HepG2 (cell line): Measurements from ENCODE around the gene IKZF4. TPM values are rescaled to one million over a fixed set of nuclear protein-coding genes. Genes with fewer than 3 reads are reported as not detected.

ENCODE experiments used
- BORCS8-MEF2B ChIP-seq: sonication (generic); formaldehyde crosslinking; IDR thresholded peaks from 2 replicates; pipeline ENCODE4 v1.8.0; 2022; ENCODE audit warnings: mild to moderate bottlenecking, missing genetic modification reagents
- BRF2 ChIP-seq: sonication (generic); formaldehyde crosslinking; IDR thresholded peaks from 2 replicates; pipeline ENCODE4 v1.8.1; 2022; ENCODE audit warnings: mild to moderate bottlenecking, missing genetic modification reagents
- EHMT2 ChIP-seq: fragments of 200-600 bp; sonication (generic); IDR thresholded peaks from 2 replicates; pipeline ENCODE4 v1.7.0; 2017; ENCODE audit warnings: antibody characterized with exemption, low read depth, low read length, borderline replicate concordance
- ETS1 ChIP-seq: sonication (generic); formaldehyde crosslinking; IDR thresholded peaks from 2 replicates; pipeline ENCODE4 v1.4.0; 2020; ENCODE audit warnings: missing genetic modification reagents
- FIP1L1 ChIP-seq: fragments of 200-400 bp; formaldehyde crosslinking; IDR thresholded peaks from 2 replicates; pipeline ENCODE4 v1.6.1; 2018; ENCODE audit warnings: low read depth, mild to moderate bottlenecking, low read length, moderate library complexity, borderline replicate concordance; ENCODE audit not compliant: insufficient read depth
- GTF2F1 ChIP-seq: fragments of 150-350 bp; IDR thresholded peaks from 2 replicates; pipeline ENCODE4 v1.6.1; 2014; ENCODE audit warnings: low read length
- ISL2 ChIP-seq: sonication (generic); formaldehyde crosslinking; IDR thresholded peaks from 2 replicates; pipeline ENCODE4 v1.5.0; 2020; ENCODE audit warnings: missing genetic modification reagents
- KDM3A ChIP-seq: IDR thresholded peaks from 2 replicates; pipeline ENCODE4 v1.6.1; 2018; ENCODE audit warnings: low read depth, missing compliant biosample characterization
- KMT2A ChIP-seq: sonication (generic); formaldehyde crosslinking; IDR thresholded peaks from 2 replicates; pipeline ENCODE4 v1.4.0; 2020; ENCODE audit warnings: missing genetic modification reagents
- LBX2 ChIP-seq: sonication (generic); formaldehyde crosslinking; IDR thresholded peaks from 2 replicates; pipeline ENCODE4 v1.5.0; 2020; ENCODE audit warnings: missing genetic modification reagents, mild to moderate bottlenecking, borderline replicate concordance
- MBNL3 ChIP-seq: fragments of 250-450 bp; sonication (Bioruptor Pico); conservative IDR thresholded peaks from 2 replicates; pipeline ENCODE4 v1.8.0; 2022; ENCODE audit warnings: mild to moderate bottlenecking, inconsistent platforms
- NCOA5 ChIP-seq: sonication (generic); formaldehyde crosslinking; IDR thresholded peaks from 2 replicates; pipeline ENCODE4 v1.4.0; 2020; ENCODE audit warnings: missing genetic modification reagents
- NR1H2 ChIP-seq: sonication (generic); formaldehyde crosslinking; IDR thresholded peaks from 2 replicates; pipeline ENCODE4 v1.8.1; 2022; ENCODE audit warnings: low read depth, missing genetic modification reagents, borderline replicate concordance
- PAF1 ChIP-seq: IDR thresholded peaks from 2 replicates; pipeline ENCODE4 v1.6.1; 2016; ENCODE audit warnings: missing genetic modification reagents, missing compliant biosample characterization
- PPARG ChIP-seq: conservative IDR thresholded peaks from 2 replicates; pipeline ENCODE4 v1.6.1; 2016; ENCODE audit warnings: missing biosample characterization, missing genetic modification reagents
- PRDM4 ChIP-seq: sonication (generic); formaldehyde crosslinking; IDR thresholded peaks from 2 replicates; pipeline ENCODE4 v1.9.0; 2021; ENCODE audit warnings: missing genetic modification reagents, borderline replicate concordance
- REL ChIP-seq: sonication (generic); formaldehyde crosslinking; conservative IDR thresholded peaks from 2 replicates; pipeline ENCODE4 v1.8.0; 2022; ENCODE audit warnings: mild to moderate bottlenecking, missing genetic modification reagents, moderate library complexity
- SP5 ChIP-seq: IDR thresholded peaks from 2 replicates; pipeline ENCODE4 v1.6.1; 2016; ENCODE audit warnings: low read depth, borderline replicate concordance
- ZNF275 ChIP-seq: sonication (generic); formaldehyde crosslinking; IDR thresholded peaks from 2 replicates; pipeline ENCODE4 v1.8.0; 2022; ENCODE audit warnings: missing genetic modification reagents, mild to moderate bottlenecking, inconsistent platforms, borderline replicate concordance
- ZNF34 ChIP-seq: sonication (generic); formaldehyde crosslinking; IDR thresholded peaks from 2 replicates; pipeline ENCODE4 v1.4.0; 2020; ENCODE audit warnings: mild to moderate bottlenecking, missing genetic modification reagents, borderline replicate concordance
- ZNF552 ChIP-seq: sonication (generic); formaldehyde crosslinking; IDR thresholded peaks from 2 replicates; pipeline ENCODE4 v1.9.0; 2022; ENCODE audit warnings: missing genetic modification reagents, mild to moderate bottlenecking, borderline replicate concordance
- ZNF644 ChIP-seq: IDR thresholded peaks from 2 replicates; pipeline ENCODE4 v1.6.1; 2016; ENCODE audit warnings: low read depth
- ZNF766 ChIP-seq: sonication (generic); formaldehyde crosslinking; IDR thresholded peaks from 2 replicates; pipeline ENCODE4 v1.5.0; 2020; ENCODE audit warnings: missing genetic modification reagents, borderline replicate concordance
- ZNF780A ChIP-seq: sonication (generic); formaldehyde crosslinking; IDR thresholded peaks from 2 replicates; pipeline ENCODE4 v1.8.0; 2022; ENCODE audit warnings: mild to moderate bottlenecking, missing genetic modification reagents, moderate library complexity
- ZNF784 ChIP-seq: sonication (generic); formaldehyde crosslinking; IDR thresholded peaks from 2 replicates; pipeline ENCODE4 v1.5.1; 2020; ENCODE audit warnings: missing genetic modification reagents, mild to moderate bottlenecking, borderline replicate concordance
- polyA plus RNA-seq, 8 experiments: library from polyadenylated mRNA; depleted of rRNA in 3 of 8; stranded (reverse) in 7 of 8; unstranded in 1 of 8; fragments of >200 nt; fragmentation: Illumina TruSeq in 4 of 8; extraction: Trizol in 4 of 8; gene quantifications; 2 replicates each; pipeline versions ENCODE4 v1.2.1 to v1.2.3, GENCODE V29; 2011 to 2016; ENCODE audit warnings: low read depth in 4 of 8, missing spikeins in 1 of 8, mixed read lengths in 1 of 8; ENCODE audit not compliant: insufficient read depth in 1 of 8
- total RNA-seq, 5 experiments: library from RNA; depleted of rRNA; stranded (reverse); fragments of >200 nt; fragmentation: Illumina TruSeq; extraction: Trizol; gene quantifications; 2 replicates each; pipeline ENCODE4 v1.2.3, GENCODE V29; 2016; ENCODE audit warnings: low read depth in 1 of 5

Gene IKZF4
- total and polyA plus RNA-seq, 2 of the 13 experiments (the other 11 are each of a cell fraction or from before 2014, with no cell fraction given): 0.58 to 2.2 TPM

- TF ChIP-seq KMT2A (CRISPR knock-in tag) (no peak), PRDM4 (CRISPR knock-in tag) (no peak), EHMT2 (no peak), NR1H2 (no peak), PPARG (CRISPR knock-in tag) (no peak), ZNF644 (CRISPR knock-in tag) (no peak), ZNF784 (CRISPR knock-in tag) (no peak), PAF1 (no peak), KDM3A (no peak), ETS1 (CRISPR knock-in tag) (no peak), REL (CRISPR knock-in tag) (no peak), ZNF766 (CRISPR knock-in tag) (no peak), ISL2 (no peak), MBNL3 (CRISPR knock-in tag) (no peak), BRF2 (no peak), BORCS8-MEF2B (CRISPR knock-in tag) (no peak), ZNF780A (CRISPR knock-in tag) (no peak), SP5 (CRISPR knock-in tag) (no peak), ZNF552 (CRISPR knock-in tag) (0 out of 2 replicates have a peak, but pooled peaks have one; percentile 38), ZNF275 (CRISPR knock-in tag) (no peak), GTF2F1 (no peak), ZNF34 (CRISPR knock-in tag) (no peak), FIP1L1 (no peak), LBX2 (no peak), NCOA5 (CRISPR knock-in tag) (no peak)
Observed at GRCh38 chr12:55974308-55974730, 46.5 kb upstream of the IKZF4 start (continued).
